ENCODE data around the gene CYB561A3. TPM values are rescaled to one million over a fixed set of nuclear protein-coding genes. Genes with fewer than 3 reads are reported as not detected.

The CYB561A3 gene
- total RNA-seq, 4 donors from 2014 or later: 39.3 to 62.8 (median 49.7) TPM

- Histone ChIP-seq H3K27me3 (no peaks in the 10 kb centered on the region), H3K36me3 (peaks cover 17 to 30% of the 10 kb centered on the region in 2 donors), H3K27ac (peak overlapping the region; percentile 16 to 97 (median 94)), H3K4me1 (peaks cover 12 to 20% of the 10 kb centered on the region in 2 donors), H3K9me3 (no peaks in the 10 kb centered on the region), H3K4me3 (replicated peaks in 1 of 3) (peak overlapping the region; percentile 9 to 61 (median 61))
- DNase-seq: peak; percentile 15 to 29
- TF ChIP-seq POLR2A (IDR thresholded peaks at IDR 0.05) (no peak), CTCF (IDR thresholded peaks at IDR 0.05) (no peak)
- intact Hi-C loops (cut with DNase I): no loop called here
- 0 to 2% methylated on average over 9 to 12 of the region's 12 CpGs for WGBS, 2 donors
Observed at GRCh38 chr11:61362542-61362875, 827 bp upstream of the CYB561A3 start.

GRCh38 chr11:61361237-61361740, 393 bp downstream of the CYB561A3 start:
- DNase-seq: no peak
- 1 to 2% methylated on average over 22 of the region's 22 CpGs for WGBS, 2 donors
- Histone ChIP-seq H3K36me3 (peaks cover 12 to 18% of the 10 kb centered on the region in 2 donors), H3K4me1 (peaks cover 12 to 20% of the 10 kb centered on the region in 2 donors), H3K4me3 (replicated peaks in 1 of 3) (peak overlapping the region; percentile 9 to 69 (median 61)), H3K27me3 (no peaks in the 10 kb centered on the region), H3K9me3 (no peaks in the 10 kb centered on the region), H3K27ac (peak overlapping the region; percentile 94 to 97 (median 95))
- intact Hi-C loops (cut with DNase I): no loop called here
- no peak for TF ChIP-seq CTCF (IDR thresholded peaks at IDR 0.05)
- no peak for TF ChIP-seq POLR2A (IDR thresholded peaks at IDR 0.05)

GRCh38 chr11:61359516-61359915, 2.2 kb downstream of the CYB561A3 start:
- no peak overlapping the region for H3K27ac ChIP-seq
- DNase-seq: no peak
- H3K36me3 ChIP-seq: peaks cover 0 to 5% of the 10 kb centered on the region in 2 donors
- peaks cover 12 to 20% of the 10 kb centered on the region in 2 donors for H3K4me1 ChIP-seq
- no peaks in the 10 kb centered on the region for H3K9me3 ChIP-seq
- WGBS, 2 donors: 93 to 96% methylated on average over 6 of the region's 6 CpGs
- intact Hi-C loops (cut with DNase I): no loop called here
- no peaks in the 10 kb centered on the region for H3K27me3 ChIP-seq
- H3K4me3 ChIP-seq (replicated peaks in 1 of 3): no peak overlapping the region
- TF ChIP-seq POLR2A (IDR thresholded peaks at IDR 0.05): no peak
- TF ChIP-seq CTCF (IDR thresholded peaks at IDR 0.05): no peak

- H3K36me3 ChIP-seq: peaks cover 0 to 5% of the 10 kb centered on the region in 2 donors
- TF ChIP-seq POLR2A (IDR thresholded peaks at IDR 0.05) (no peak), CTCF (IDR thresholded peaks at IDR 0.05) (no peak)
- no peak overlapping the region for H3K4me3 ChIP-seq (replicated peaks in 1 of 3)
- no peak for DNase-seq
- no peaks in the 10 kb centered on the region for H3K9me3 ChIP-seq
- no peak overlapping the region for H3K27ac ChIP-seq
- no peaks in the 10 kb centered on the region for H3K27me3 ChIP-seq
- peaks cover 12 to 20% of the 10 kb centered on the region in 2 donors for H3K4me1 ChIP-seq
- 96% methylated on average over 10 to 11 of the region's 11 CpGs for WGBS, 2 donors
- intact Hi-C loops (cut with DNase I): no loop called here
Observed at GRCh38 chr11:61358566-61358965, 3.1 kb downstream of the CYB561A3 start.

GRCh38 chr11:61357894-61358239, 3.8 kb downstream of the CYB561A3 start:
- no peak overlapping the region for H3K4me3 ChIP-seq (replicated peaks in 1 of 3)

More at GRCh38 chr11:61357894-61358239, 3.8 kb downstream of the CYB561A3 start:
- Histone ChIP-seq H3K27ac (no peak overlapping the region), H3K4me1 (peaks cover 6 to 13% of the 10 kb centered on the region in 2 donors), H3K27me3 (no peaks in the 10 kb centered on the region), H3K36me3 (peaks cover 0 to 10% of the 10 kb centered on the region in 2 donors), H3K9me3 (no peaks in the 10 kb centered on the region)
- DNase-seq: no peak
- TF ChIP-seq CTCF (IDR thresholded peaks at IDR 0.05) (no peak), POLR2A (IDR thresholded peaks at IDR 0.05) (no peak)
- intact Hi-C loops (cut with DNase I): no loop called here
- WGBS, 2 donors: 92 to 93% methylated on average over 6 of the region's 6 CpGs
